ENCODE measurements around the gene HTRA3.
"Not testable (repeated sequence)": the region's sequence is repeated elsewhere in the genome, so short reads cannot be mapped to it uniquely, and the experiment has no call there.

The HTRA3 gene

DNA sequence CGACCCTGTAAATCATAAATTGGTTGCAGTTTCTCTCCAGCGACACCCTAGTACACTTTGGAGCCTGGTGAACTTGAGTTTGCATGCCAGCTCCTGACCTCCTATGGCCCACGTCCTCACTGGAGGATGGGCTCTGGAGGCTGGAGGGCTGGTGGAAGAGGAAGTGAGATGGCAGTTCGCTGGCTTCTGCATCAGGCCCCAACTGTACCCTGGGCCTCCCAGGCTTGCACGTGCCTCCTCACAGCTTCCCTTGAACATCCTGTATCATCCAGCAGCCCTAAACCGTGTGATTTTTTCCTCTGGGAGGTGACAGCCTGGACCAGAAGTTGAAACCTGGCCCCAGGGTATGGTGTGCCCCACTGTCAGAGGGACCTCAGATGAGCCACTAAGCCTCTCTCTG is 78.5 kb downstream of the HTRA3 start:
- DNase-seq, result no peak

DNA sequence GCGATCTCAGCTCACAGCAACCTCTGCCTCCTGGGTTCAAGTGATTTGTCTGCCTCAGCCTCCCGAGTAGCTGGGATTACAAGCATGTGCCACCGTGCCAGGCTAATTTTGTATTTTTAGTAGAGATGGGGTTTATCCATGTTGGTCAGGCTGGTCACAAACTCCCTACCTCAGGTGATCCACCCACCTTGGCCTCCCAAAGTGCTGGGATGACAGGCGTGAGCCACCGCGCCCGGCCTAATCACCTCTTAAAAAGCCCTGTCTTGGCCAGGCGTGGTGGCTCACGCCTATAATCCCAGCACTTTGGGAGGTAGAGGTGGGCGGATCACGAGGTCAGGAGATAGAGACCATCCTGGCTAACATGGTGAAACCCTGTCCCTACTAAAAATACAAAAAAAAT is 79.7 kb downstream of the HTRA3 start:
- DNase-seq, result not testable (repeated sequence)

DNA sequence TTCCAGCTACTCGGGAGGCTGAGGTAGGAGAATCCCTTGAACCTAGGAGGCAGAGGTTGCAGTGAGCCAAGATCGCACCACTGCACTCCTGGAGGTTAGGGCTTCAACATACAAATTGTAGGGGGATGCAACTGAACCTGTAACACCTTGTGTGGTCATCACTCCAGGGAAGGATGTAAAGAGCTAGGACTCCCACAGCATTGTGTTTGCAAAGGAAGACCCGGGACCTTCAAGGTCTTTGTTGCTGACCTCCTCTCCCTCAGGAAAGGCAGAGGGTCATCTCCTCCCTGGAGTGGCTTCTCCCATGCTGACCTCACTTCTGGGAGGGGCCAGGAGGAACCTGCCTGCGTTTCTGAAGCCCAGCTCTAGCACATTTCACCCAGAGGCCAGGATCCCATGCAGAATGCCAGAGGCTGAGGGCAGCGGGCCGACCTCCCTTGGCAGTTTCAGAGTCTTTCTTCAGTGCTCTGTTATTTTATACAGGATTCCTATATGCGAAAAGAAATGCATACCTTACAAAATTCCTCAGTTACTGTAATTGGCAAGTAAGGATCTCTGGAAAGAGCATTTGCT is 80.2 kb downstream of the HTRA3 start:
- no peak for DNase-seq

DNA sequence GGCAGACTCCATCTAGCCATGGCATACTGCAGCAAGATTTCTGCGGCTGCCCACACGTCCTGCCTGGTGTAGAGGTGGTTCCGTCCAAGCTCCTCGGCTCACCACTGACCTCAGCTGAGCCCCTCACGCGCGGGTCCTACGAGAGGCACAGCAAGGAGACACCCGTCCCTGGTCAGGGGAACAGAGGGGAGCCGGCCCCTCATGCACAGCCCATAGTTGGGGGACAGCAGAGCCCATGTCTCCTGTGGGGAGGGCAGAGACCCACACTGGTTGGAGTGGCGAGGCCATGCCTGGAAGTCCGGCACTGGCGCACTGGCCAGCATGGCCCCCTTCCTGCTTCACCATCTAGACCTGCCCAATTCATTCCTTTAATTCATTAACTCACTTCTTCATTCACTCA is 80.8 kb downstream of the HTRA3 start:
- no peak for DNase-seq

DNA sequence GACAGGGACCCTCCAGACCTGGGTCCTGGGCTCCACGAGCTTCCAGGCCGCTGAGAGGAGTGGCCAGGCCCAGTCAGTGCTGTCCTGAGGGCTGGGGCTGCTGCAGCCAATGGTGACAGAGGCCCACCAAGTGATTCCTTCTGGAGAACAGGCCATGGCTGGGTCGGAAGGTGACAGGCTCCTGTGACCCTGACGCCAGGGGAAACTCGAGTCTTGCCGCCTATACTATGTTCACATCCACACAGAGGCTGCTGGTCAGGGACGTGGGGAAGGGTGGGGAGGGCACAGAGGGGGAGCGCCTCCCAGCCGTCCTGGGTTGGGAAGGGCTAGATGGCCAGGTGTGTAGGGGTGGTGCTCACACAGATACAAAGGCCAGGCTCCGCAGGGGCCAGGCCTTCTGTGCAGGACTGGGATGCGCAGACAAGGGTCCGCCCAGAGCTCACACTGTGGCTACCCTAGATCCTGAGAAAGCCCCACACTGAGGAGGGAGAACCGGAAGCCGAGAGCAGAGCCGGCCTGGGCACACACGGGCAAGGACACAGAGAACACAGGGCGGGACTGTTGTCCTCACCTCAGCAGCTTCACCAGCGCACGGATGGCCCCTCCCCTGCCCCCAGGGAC is 81.4 kb downstream of the HTRA3 start:
- no peak for DNase-seq

DNA sequence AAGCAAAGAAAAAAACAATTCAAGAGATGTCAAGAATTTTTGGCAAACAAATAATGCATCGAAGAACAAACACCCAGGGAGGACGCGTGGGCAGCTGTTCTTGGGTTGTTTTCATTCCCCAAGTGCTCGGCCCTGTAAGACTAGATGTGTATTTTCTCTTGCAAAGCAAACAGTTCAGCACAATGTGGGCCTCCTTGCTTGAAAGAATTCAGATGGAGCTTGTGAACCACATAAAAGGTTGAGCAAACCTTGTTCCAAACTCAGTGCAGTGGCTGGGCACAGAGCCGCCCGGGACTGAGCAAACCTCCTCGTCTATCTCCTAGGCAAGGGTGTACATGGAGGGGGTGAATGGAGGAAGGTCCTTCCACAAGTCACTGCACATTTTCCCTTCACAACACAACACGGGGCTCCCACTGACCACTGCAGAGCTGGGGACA is 82.4 kb downstream of the HTRA3 start:
- DNase-seq, result no peak

DNA sequence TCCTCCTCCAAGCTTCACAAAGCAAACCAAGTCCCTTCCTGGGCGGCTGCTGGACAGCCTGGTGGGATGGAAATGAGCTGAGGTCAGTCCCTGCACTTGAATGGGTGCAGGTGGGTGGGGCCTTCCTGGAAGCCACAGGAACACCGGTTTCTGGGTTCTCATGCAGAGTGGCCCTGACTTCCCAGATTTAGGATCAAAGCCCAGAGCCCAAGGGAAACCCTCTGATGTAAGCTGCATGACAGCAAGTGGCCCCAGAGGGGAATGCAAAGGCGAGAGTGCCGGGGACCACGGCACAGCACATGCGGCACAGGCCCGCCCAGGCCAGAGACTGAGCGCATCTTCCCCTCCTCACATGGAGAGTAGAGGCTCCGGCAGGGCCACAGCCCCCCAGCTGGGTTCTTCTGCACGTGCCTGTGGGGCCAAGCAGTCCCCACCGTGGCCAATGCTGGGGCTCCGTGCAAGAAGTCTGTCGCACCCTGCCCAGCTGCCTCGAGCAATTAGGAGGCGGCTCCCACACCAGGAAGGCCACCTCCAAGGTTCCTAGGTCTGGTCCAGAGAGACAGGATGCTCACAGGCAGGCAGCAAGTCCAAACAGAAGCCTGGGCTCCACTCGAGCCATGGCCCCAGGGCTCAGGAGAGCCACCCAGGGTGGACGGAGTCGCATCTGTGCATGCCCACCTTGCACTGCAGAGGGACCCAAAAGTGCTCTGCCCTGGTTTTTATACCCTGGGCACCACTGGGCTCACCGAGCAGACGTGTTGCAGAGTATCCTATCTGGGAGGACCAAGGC is 83.0 kb downstream of the HTRA3 start:
- DNase-seq, result no peak

DNA sequence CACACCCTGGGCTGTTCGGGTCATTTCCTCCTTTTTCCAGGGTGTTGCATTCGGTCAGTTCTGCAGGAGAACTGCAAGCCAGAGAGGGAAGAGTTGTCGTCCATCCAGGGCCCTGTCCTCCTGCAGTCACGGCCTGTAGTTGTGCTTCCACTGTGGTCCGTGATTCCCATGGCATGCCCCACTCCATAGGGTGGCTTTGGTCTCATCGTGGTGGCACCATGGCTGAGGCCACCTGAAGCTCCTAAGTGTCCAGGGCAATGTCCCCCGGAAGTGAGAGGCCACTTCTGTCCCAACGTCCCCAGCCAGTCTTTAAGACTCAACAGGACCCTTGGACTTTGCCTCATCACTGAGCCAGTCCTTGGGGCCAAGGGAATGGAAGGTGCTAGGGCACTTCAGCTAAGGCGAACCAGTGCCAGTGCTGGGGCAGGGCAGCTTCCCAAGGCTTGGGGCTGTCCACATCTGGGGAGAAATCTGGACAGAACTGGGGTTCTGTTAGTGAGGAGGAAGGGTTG is 83.7 kb downstream of the HTRA3 start:
- no peak for DNase-seq

DNA sequence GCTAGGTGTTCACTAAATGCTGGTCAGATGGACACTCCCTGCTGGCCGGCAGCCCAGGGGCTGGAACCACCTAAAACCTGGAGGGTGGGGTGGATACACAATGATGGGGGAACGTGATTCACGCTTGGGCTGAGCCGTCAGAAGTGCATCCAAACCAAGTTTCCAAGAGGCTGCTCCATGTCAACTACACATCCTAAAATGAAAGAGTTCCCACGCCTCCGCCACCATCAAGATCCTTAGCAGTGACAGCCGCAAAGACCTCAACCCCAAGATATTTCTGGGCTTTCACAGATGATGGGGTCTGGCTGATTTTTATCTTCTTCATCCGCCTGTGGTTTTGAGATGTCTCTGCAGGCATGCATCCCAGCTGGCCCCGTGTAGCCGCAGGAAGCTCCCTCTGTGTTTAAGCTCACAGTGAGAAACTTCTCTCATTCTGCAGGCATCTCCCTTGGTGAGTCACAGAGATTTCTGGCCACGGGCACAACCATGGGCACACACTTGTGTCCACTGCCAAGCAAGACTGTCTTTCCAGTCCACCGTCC is 84.4 kb downstream of the HTRA3 start:
- DNase-seq, result no peak

DNA sequence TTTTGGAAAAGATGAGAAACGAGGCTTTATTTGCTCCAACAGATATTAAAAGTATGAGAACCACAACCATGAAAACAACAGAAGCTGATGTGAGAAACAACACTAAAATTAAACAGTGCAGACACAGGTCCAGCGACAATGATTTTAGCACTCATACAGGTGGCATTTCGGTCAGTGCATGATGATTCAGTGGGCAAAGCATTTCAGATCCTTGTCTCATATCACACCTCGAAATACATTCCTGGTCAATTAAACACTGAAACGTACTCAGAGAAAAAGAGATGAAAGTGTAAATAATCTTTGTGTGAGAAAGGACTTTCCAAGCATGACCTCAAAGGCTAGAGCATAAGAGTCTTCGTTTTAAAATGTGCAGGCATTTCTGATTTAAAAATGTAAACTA is 85.8 kb downstream of the HTRA3 start:
- no peak for DNase-seq

DNA sequence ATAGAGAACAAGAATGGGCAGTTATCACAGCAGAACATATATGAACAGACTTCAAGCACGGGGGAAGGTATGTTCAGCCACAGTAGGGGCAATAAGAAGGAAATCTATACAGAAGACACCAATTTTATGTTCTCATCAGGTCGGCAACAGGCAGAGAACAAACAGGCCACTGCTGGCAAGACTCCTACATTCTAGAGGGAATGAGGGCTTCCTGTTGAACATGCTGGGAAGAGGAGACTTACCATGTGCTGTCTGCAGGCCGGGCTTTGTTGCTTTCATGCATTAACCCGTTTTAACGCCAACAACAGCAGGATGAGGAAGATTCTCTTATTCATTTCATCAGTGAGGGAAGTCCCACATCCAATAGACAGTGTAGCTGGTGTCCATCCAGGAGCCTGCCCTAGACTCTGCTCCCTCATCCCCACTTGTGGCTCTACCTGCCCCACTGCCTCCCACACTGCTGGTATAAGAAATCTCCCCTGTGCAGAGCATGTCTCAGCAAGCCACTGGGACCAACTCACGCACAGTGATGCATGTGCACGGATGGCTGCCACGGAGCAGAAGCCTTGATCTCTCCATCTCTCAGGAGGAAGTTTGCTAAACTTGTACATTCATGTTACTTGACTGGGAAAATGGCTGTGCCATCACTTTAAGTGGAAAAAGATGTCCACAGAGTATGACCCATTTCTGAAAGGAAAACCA is 86.5 kb downstream of the HTRA3 start:
- DNase-seq, result no peak

All from NCI-H1092 treated with DMSO at 0.1 percent for 48 hours (cell line).